Kidney (tissue), 14 donors: ENCODE measurements around the gene TMC6. TPM values are rescaled to one million over a fixed set of nuclear protein-coding genes. Genes with fewer than 3 reads are reported as not detected.

Experiments used
- DNase-seq, 5 donors: peaks; one replicate each; pipeline ENCODE4 v3.0.0-alpha.2; 2013 to 2020
- FAIRE-seq: peaks from 2 replicates; lab custom pipeline; 2012; peaks lifted over from hg19 to GRCh38; lab: Jason Lieb, UNC
- H3K27ac ChIP-seq, 2 donors: one replicate each; pipeline ENCODE4 v1.7.0; 2013; ENCODE audit warnings: low read depth in 2 of 2, low read length in 2 of 2, inconsistent platforms in 1 of 2
- H3K27me3 ChIP-seq: one replicate; pipeline ENCODE4 v1.7.1; 2013; ENCODE audit warnings: low read length, inconsistent platforms; ENCODE audit not compliant: control insufficient read depth, insufficient read depth
- H3K36me3 ChIP-seq, 3 donors: one replicate each; pipeline versions ENCODE4 v1.7.0 to v1.7.1; 2013; ENCODE audit warnings: low read length in 3 of 3, control low read depth in 1 of 3, inconsistent platforms in 1 of 3; ENCODE audit not compliant: insufficient read depth in 3 of 3, control insufficient read depth in 2 of 3
- H3K4me1 ChIP-seq, 3 donors: one replicate each; pipeline versions ENCODE4 v1.7.0 to v1.7.1; 2013; ENCODE audit warnings: low read length in 3 of 3, inconsistent platforms in 1 of 3, low read depth in 1 of 3; ENCODE audit not compliant: control insufficient read depth in 2 of 3, insufficient read depth in 2 of 3
- H3K4me3 ChIP-seq, 3 donors: one replicate each; pipeline versions ENCODE4 v1.7.0 to v1.8.1; 2013; ENCODE audit warnings: low read length in 3 of 3, control low read depth in 1 of 3, inconsistent platforms in 1 of 3
- H3K9ac ChIP-seq, 3 donors: one replicate each; pipeline versions ENCODE4 v1.7.0 to v1.7.1; 2013; ENCODE audit warnings: low read length in 3 of 3, control low read depth in 1 of 3, inconsistent platforms in 1 of 3
- H3K9me3 ChIP-seq, 3 donors: one replicate each; pipeline versions ENCODE4 v1.7.0 to v1.7.1; 2013; ENCODE audit warnings: low read length in 3 of 3, control low read depth in 1 of 3, inconsistent platforms in 1 of 3; ENCODE audit not compliant: control insufficient read depth in 2 of 3, insufficient read depth in 1 of 3
- CTCF ChIP-seq: IDR thresholded peaks from 3 replicates; pipeline ENCODE4 v1.5.1; 2012; ENCODE audit warnings: mild to moderate bottlenecking, moderate library complexity, borderline replicate concordance; ENCODE audit not compliant: insufficient read depth; ENCODE audit errors: extremely low read depth
- intact Hi-C: fragments of 100-400 bp; cut with DNase I; formaldehyde crosslinking; loops from one replicate; pipeline ENCODE4 v1.11.1; 2022
- polyA plus RNA-seq: library from polyadenylated mRNA; stranded (reverse); fragments of 350-450 nt; fragmentation: Illumina TruSeq; extraction: RNeasy Lipid Tissue Mini Kit (QIAGEN cat#74804); gene quantifications from one replicate; pipeline ENCODE4 v1.2.3, GENCODE V29; 2014; ENCODE audit warnings: low read depth, low replicate concordance; ENCODE audit not compliant: insufficient read depth
- total RNA-seq: library from RNA; stranded (reverse); fragmentation: NEBNext Ultra II Directional; extraction: Animal tissue kit (Norgen Biotek cat#: 25700); gene quantifications from one replicate; pipeline ENCODE4 v1.2.1, GENCODE V29; 2021
- donor health status: control.
- donor health status: control.
- donor health status: control.
- donor health status: control.
- donor health status: control.
- donor health status: DM: yes; HTN: yes; CAD: no.
- donor health status: Normal renal cell carcinoma (clear cell type).

Gene TMC6
- total and polyA plus RNA-seq, 2 donors from 2014 or later, result 15.0 to 115 TPM

DNA sequence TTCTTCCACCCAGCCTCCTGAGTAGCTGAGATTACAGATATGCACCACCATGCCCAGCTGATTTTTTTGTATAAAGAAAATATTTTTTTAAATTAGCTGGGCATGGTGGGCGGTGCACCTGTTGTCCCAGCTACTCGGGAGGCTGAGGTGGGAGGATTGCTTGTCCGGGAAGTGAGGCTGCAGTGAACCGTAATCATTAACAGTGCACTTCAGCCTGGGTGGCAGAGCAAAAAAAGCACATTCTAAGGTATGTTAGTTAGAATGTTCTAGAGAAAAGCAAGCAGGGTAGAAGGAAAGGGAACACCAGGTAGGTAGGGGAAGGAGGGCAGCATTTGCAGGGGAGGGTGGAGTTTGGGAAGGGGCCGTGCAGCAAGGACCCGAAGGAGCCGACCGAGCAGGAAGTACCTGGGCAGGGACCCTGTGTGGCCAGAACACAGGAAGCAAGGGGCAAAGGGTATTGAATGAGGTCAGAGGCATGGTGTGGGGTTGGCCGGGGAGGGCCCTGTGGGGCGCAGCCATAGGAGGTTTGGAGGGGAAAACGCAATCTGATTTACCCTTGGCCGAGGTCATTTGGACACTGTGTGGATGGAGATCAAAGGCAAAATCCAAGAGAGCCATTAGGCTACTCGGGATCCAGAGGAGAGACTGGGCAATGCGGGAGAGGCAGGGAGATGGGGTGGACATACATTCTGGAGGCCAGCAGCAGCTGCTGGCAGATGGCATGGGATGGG is 19.9 kb upstream of the TMC6 start:
- H3K36me3 ChIP-seq, result no peaks in the 10 kb centered on the region
- intact Hi-C loops, result no loop called here
- DNase-seq (no peak), FAIRE-seq (no peak)
- H3K9me3 ChIP-seq, result no peaks in the 10 kb centered on the region
- TF ChIP-seq CTCF, result no peak
- H3K9ac ChIP-seq, result no peak overlapping the region
- H3K4me1 ChIP-seq, result peaks cover 0 to 30% (median 28%) of the 10 kb centered on the region in 3 donors
- no peak overlapping the region for H3K27ac ChIP-seq
- H3K27me3 ChIP-seq, result no peaks in the 10 kb centered on the region
- H3K4me3 ChIP-seq, result no peak overlapping the region

GRCh38 chr17:78147315-78147998 is 18.9 kb upstream of the TMC6 start:
- intact Hi-C loops, result no loop called here
- H3K9me3 ChIP-seq, result no peaks in the 10 kb centered on the region
- FAIRE-seq (no peak), DNase-seq (no peak)
- no peak overlapping the region for H3K27ac ChIP-seq
- H3K36me3 ChIP-seq, result no peaks in the 10 kb centered on the region
- TF ChIP-seq CTCF, result no peak
- H3K9ac ChIP-seq, result no peak overlapping the region
- H3K4me3 ChIP-seq, result no peak overlapping the region
- H3K27me3 ChIP-seq, result no peaks in the 10 kb centered on the region
- H3K4me1 ChIP-seq, result peaks cover 0 to 32% (median 28%) of the 10 kb centered on the region in 3 donors

DNA sequence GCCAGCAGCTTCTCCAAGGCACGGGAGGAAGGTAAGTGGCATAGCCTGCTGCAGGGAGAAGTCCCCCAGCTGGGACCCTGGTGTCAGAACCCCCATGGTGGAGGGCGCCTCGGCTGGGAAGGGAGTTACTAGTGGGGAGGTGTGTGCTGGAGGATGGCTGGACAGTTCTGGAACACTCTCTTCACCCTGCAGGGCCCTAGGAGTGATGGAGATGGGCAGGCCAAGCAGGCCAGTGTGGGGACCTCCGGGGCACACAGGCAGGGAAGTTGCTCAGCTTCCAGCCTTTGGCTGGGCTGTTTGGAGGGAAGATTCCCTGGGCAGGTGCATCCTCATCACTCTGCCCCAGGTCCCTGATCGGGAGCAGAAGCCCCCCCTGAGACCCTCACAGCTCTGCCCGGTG is 18.3 kb upstream of the TMC6 start:
- Histone ChIP-seq H3K36me3 (no peaks in the 10 kb centered on the region), H3K9ac (no peak overlapping the region), H3K4me3 (no peak overlapping the region), H3K27ac (no peak overlapping the region), H3K27me3 (no peaks in the 10 kb centered on the region), H3K9me3 (no peaks in the 10 kb centered on the region), H3K4me1 (peaks cover 0 to 33% (median 27%) of the 10 kb centered on the region in 3 donors)
- FAIRE-seq (no peak), DNase-seq (no peak)
- no peak for TF ChIP-seq CTCF
- intact Hi-C loops, result no loop called here
